Measurements from ENCODE around the gene MICAL3.
"Not testable (repeated sequence)": the region's sequence is repeated elsewhere in the genome, so short reads cannot be mapped to it uniquely, and the experiment has no call there.

The MICAL3 gene

GRCh38 chr22:17998913-17999312 is 25.4 kb downstream of the MICAL3 start:
- Histone ChIP-seq H3K4me1 (ENCODE audit: control insufficient read depth, insufficient read depth, low read length) (no peaks in the 10 kb centered on the region), H3K4me3 (ENCODE audit: insufficient read depth, low read depth, low read length) (no peak overlapping the region), H3K36me3 (ENCODE audit: control insufficient read depth, insufficient read depth, low read length) (no peaks in the 10 kb centered on the region), H3K27me3 (ENCODE audit: control insufficient read depth, insufficient read depth, low read length, poor library complexity, severe bottlenecking) (no peaks in the 10 kb centered on the region), H3K27ac (ENCODE audit: insufficient read depth, low read depth, low read length, poor library complexity, severe bottlenecking) (no peak overlapping the region), H3K9me3 (ENCODE audit: control insufficient read depth, low read length) (no peaks in the 10 kb centered on the region)
- WGBS, 2 experiments, result 93 to 96% methylated on average over 6 of the region's 6 CpGs

GRCh38 chr22:17997456-17997855 is 26.9 kb downstream of the MICAL3 start:
- Histone ChIP-seq H3K36me3 (ENCODE audit: control insufficient read depth, insufficient read depth, low read length) (no peaks in the 10 kb centered on the region), H3K4me3 (ENCODE audit: insufficient read depth, low read depth, low read length) (no peak overlapping the region), H3K27me3 (ENCODE audit: control insufficient read depth, insufficient read depth, low read length, poor library complexity, severe bottlenecking) (no peaks in the 10 kb centered on the region), H3K27ac (ENCODE audit: insufficient read depth, low read depth, low read length, poor library complexity, severe bottlenecking) (no peak overlapping the region), H3K4me1 (ENCODE audit: control insufficient read depth, insufficient read depth, low read length) (no peaks in the 10 kb centered on the region), H3K9me3 (ENCODE audit: control insufficient read depth, low read length) (no peaks in the 10 kb centered on the region)
- 86 to 92% methylated on average over 4 to 5 of the region's 5 CpGs for WGBS, 2 experiments

- not testable (repeated sequence) for H3K36me3 ChIP-seq (ENCODE audit: control insufficient read depth, insufficient read depth, low read length); H3K27me3 ChIP-seq (ENCODE audit: control insufficient read depth, insufficient read depth, low read length, poor library complexity, severe bottlenecking); H3K9me3 ChIP-seq (ENCODE audit: control insufficient read depth, low read length); H3K27ac ChIP-seq (ENCODE audit: insufficient read depth, low read depth, low read length, poor library complexity, severe bottlenecking); H3K4me1 ChIP-seq (ENCODE audit: control insufficient read depth, insufficient read depth, low read length); H3K4me3 ChIP-seq (ENCODE audit: insufficient read depth, low read depth, low read length)
- WGBS, 2 experiments, result 91 to 96% methylated on average over 5 to 6 of the region's 6 CpGs
Observed at GRCh38 chr22:17995256-17995655, 29.1 kb downstream of the MICAL3 start.

GRCh38 chr22:17994424-17995108 is 29.8 kb downstream of the MICAL3 start:
- Histone ChIP-seq H3K4me1 (ENCODE audit: control insufficient read depth, insufficient read depth, low read length) (no peaks in the 10 kb centered on the region), H3K27me3 (ENCODE audit: control insufficient read depth, insufficient read depth, low read length, poor library complexity, severe bottlenecking) (no peaks in the 10 kb centered on the region), H3K4me3 (ENCODE audit: insufficient read depth, low read depth, low read length) (no peak overlapping the region), H3K9me3 (ENCODE audit: control insufficient read depth, low read length) (no peaks in the 10 kb centered on the region), H3K27ac (ENCODE audit: insufficient read depth, low read depth, low read length, poor library complexity, severe bottlenecking) (no peak overlapping the region), H3K36me3 (ENCODE audit: control insufficient read depth, insufficient read depth, low read length) (no peaks in the 10 kb centered on the region)
- WGBS, 2 experiments, result 92 to 96% methylated on average over 10 of the region's 10 CpGs

GRCh38 chr22:17992976-17993375 is 31.4 kb downstream of the MICAL3 start:
- not testable (repeated sequence) for H3K4me3 ChIP-seq (ENCODE audit: insufficient read depth, low read depth, low read length); H3K36me3 ChIP-seq (ENCODE audit: control insufficient read depth, insufficient read depth, low read length); H3K9me3 ChIP-seq (ENCODE audit: control insufficient read depth, low read length); H3K27me3 ChIP-seq (ENCODE audit: control insufficient read depth, insufficient read depth, low read length, poor library complexity, severe bottlenecking); H3K4me1 ChIP-seq (ENCODE audit: control insufficient read depth, insufficient read depth, low read length); H3K27ac ChIP-seq (ENCODE audit: insufficient read depth, low read depth, low read length, poor library complexity, severe bottlenecking)
- 86 to 100% methylated on average over 2 of the region's 2 CpGs for WGBS, 2 experiments

- not testable (repeated sequence) for H3K4me3 ChIP-seq (ENCODE audit: insufficient read depth, low read depth, low read length); H3K27me3 ChIP-seq (ENCODE audit: control insufficient read depth, insufficient read depth, low read length, poor library complexity, severe bottlenecking); H3K36me3 ChIP-seq (ENCODE audit: control insufficient read depth, insufficient read depth, low read length); H3K27ac ChIP-seq (ENCODE audit: insufficient read depth, low read depth, low read length, poor library complexity, severe bottlenecking); H3K4me1 ChIP-seq (ENCODE audit: control insufficient read depth, insufficient read depth, low read length); H3K9me3 ChIP-seq (ENCODE audit: control insufficient read depth, low read length)
- WGBS, 2 experiments, result 92 to 93% methylated on average over 4 of the region's 4 CpGs
Observed at GRCh38 chr22:17991992-17992391, 32.4 kb downstream of the MICAL3 start.

- no peaks in the 10 kb centered on the region for H3K36me3 ChIP-seq (ENCODE audit: control insufficient read depth, insufficient read depth, low read length)
Observed at GRCh38 chr22:17990942-17991341, 33.4 kb downstream of the MICAL3 start.

GRCh38 chr22:17990147-17990546 is 34.2 kb downstream of the MICAL3 start:
- WGBS, 2 experiments, result 82 to 88% methylated on average over 6 of the region's 6 CpGs
- Histone ChIP-seq H3K27me3 (ENCODE audit: control insufficient read depth, insufficient read depth, low read length, poor library complexity, severe bottlenecking) (no peaks in the 10 kb centered on the region), H3K4me1 (ENCODE audit: control insufficient read depth, insufficient read depth, low read length) (no peaks in the 10 kb centered on the region), H3K9me3 (ENCODE audit: control insufficient read depth, low read length) (no peaks in the 10 kb centered on the region), H3K27ac (ENCODE audit: insufficient read depth, low read depth, low read length, poor library complexity, severe bottlenecking) (no peak overlapping the region), H3K4me3 (ENCODE audit: insufficient read depth, low read depth, low read length) (no peak overlapping the region), H3K36me3 (ENCODE audit: control insufficient read depth, insufficient read depth, low read length) (no peaks in the 10 kb centered on the region)

More at GRCh38 chr22:17990942-17991341, 33.4 kb downstream of the MICAL3 start:
- Histone ChIP-seq H3K4me3 (ENCODE audit: insufficient read depth, low read depth, low read length) (no peak overlapping the region), H3K27me3 (ENCODE audit: control insufficient read depth, insufficient read depth, low read length, poor library complexity, severe bottlenecking) (no peaks in the 10 kb centered on the region), H3K27ac (ENCODE audit: insufficient read depth, low read depth, low read length, poor library complexity, severe bottlenecking) (no peak overlapping the region), H3K4me1 (ENCODE audit: control insufficient read depth, insufficient read depth, low read length) (no peaks in the 10 kb centered on the region), H3K9me3 (ENCODE audit: control insufficient read depth, low read length) (no peaks in the 10 kb centered on the region)
- WGBS, 2 experiments, result 93% methylated on average over 8 of the region's 8 CpGs

- 90 to 92% methylated on average over 16 of the region's 16 CpGs for WGBS, 2 experiments
Observed at GRCh38 chr22:17988800-17989513, 35.4 kb downstream of the MICAL3 start.

GRCh38 chr22:17985606-17986005 is 38.8 kb downstream of the MICAL3 start:
- Histone ChIP-seq H3K4me3 (ENCODE audit: insufficient read depth, low read depth, low read length) (no peak overlapping the region), H3K4me1 (ENCODE audit: control insufficient read depth, insufficient read depth, low read length) (peaks cover 2% of the 10 kb centered on the region), H3K9me3 (ENCODE audit: control insufficient read depth, low read length) (no peaks in the 10 kb centered on the region), H3K27ac (ENCODE audit: insufficient read depth, low read depth, low read length, poor library complexity, severe bottlenecking) (no peak overlapping the region), H3K27me3 (ENCODE audit: control insufficient read depth, insufficient read depth, low read length, poor library complexity, severe bottlenecking) (no peaks in the 10 kb centered on the region), H3K36me3 (ENCODE audit: control insufficient read depth, insufficient read depth, low read length) (no peaks in the 10 kb centered on the region)
- 95 to 96% methylated on average over 5 of the region's 5 CpGs for WGBS, 2 experiments

More at GRCh38 chr22:17988800-17989513, 35.4 kb downstream of the MICAL3 start:
- Histone ChIP-seq H3K27me3 (ENCODE audit: control insufficient read depth, insufficient read depth, low read length, poor library complexity, severe bottlenecking) (no peaks in the 10 kb centered on the region), H3K4me1 (ENCODE audit: control insufficient read depth, insufficient read depth, low read length) (no peaks in the 10 kb centered on the region), H3K9me3 (ENCODE audit: control insufficient read depth, low read length) (no peaks in the 10 kb centered on the region), H3K27ac (ENCODE audit: insufficient read depth, low read depth, low read length, poor library complexity, severe bottlenecking) (no peak overlapping the region), H3K36me3 (ENCODE audit: control insufficient read depth, insufficient read depth, low read length) (no peaks in the 10 kb centered on the region), H3K4me3 (ENCODE audit: insufficient read depth, low read depth, low read length) (no peak overlapping the region)
